Measurements from ENCODE around the gene CAPN12. TPM values are rescaled to one million over a fixed set of nuclear protein-coding genes. Genes with fewer than 3 reads are reported as not detected.

CAPN12 gene
- total and polyA plus RNA-seq, 2 of the 4 experiments (the other 2 are of a cell fraction) = 0.18 to 0.97 TPM

- Histone ChIP-seq H2BK20ac (ENCODE audit: low read depth, low read length) (no peak overlapping the region), H3K14ac (replicated peaks; ENCODE audit: low read depth, low read length) (no peak overlapping the region), H2AFZ (replicated peaks; ENCODE audit: low read length, poor library complexity) (peak overlapping the region; percentile 40), H3K79me1 (ENCODE audit: low read depth in 1 of 2, low read length in 2 of 2) (peaks cover 50 to 95% of the 10 kb centered on the region in 2 experiments), H3K23ac (ENCODE audit: low read depth, low read length) (peak overlapping the region; percentile 65; the same call in 1 of the 2 replicates), H3K9me1 (ENCODE audit: insufficient read depth, low read length) (peaks cover 27% of the 10 kb centered on the region), H2AK9ac (replicated peaks; ENCODE audit: low read depth, low read length, poor library complexity) (peak overlapping the region; percentile 42), H3K27me3 (ENCODE audit: control insufficient read depth, insufficient read depth, low read length) (no peaks in the 10 kb centered on the region), H3K56ac (ENCODE audit: extremely low read depth, insufficient read depth, low read length) (no peak overlapping the region), H2BK120ac (ENCODE audit: low read depth, low read length) (no peak overlapping the region), H3K4ac (ENCODE audit: low read depth, low read length) (peak overlapping the region; percentile 92), H4K20me1 (ENCODE audit: insufficient read depth, low read length) (peaks cover 43% of the 10 kb centered on the region), H3K36me3 (ENCODE audit: control insufficient read depth, insufficient read depth, low read length) (peaks cover 91% of the 10 kb centered on the region), H2BK5ac (ENCODE audit: low read depth, low read length, poor library complexity, severe bottlenecking) (peak overlapping the region; percentile 24), H2BK15ac (ENCODE audit: low read depth, low read length) (no peak overlapping the region), H3K4me3 (ENCODE audit: insufficient read depth, low read depth, low read length) (no peak overlapping the region), H4K91ac (ENCODE audit: insufficient read depth, low read depth, low read length) (no peak overlapping the region), H3K27ac (ENCODE audit: insufficient read depth, low read length) (peak overlapping the region; percentile 8; the same call in 1 of the 2 replicates), H3K18ac (ENCODE audit: low read depth, low read length) (no peak overlapping the region), H4K8ac (ENCODE audit: low read depth in 2 of 2, low read length in 2 of 2) (peak overlapping the region in 1 of 2 experiments; percentile 83; a peak in 1 of 4 replicates), H4K5ac (ENCODE audit: low read depth, low read length) (no peak overlapping the region), H3K4me2 (ENCODE audit: low read depth, low read length) (no peak overlapping the region), H3K9me3 (ENCODE audit: control insufficient read depth, insufficient read depth, low read length) (no peaks in the 10 kb centered on the region), H3K9ac (ENCODE audit: low read depth, low read length) (no peak overlapping the region), H2AK5ac (ENCODE audit: low read depth, low read length) (peak overlapping the region; percentile 98), H3K4me1 (ENCODE audit: control insufficient read depth, insufficient read depth, low read length) (peaks cover 45% of the 10 kb centered on the region)
- ATAC-seq (ENCODE audit: low read depth) (no peak), DNase-seq (no peak)
- in situ Hi-C loops (cut with MboI; ENCODE audit: low sequenced_read_pairs) = no loop called here
- CTCF ChIA-PET = no interaction called here
- WGBS, 2 experiments (ENCODE audit: extremely low coverage in 2 of 2, insufficient read length in 1 of 2) = 89% methylated on average over 20 of the region's 27 CpGs; no CpG with 5 or more reads in 1 of the 2 experiments
- dilution Hi-C loops (cut with HindIII; ENCODE audit: low sequenced_read_pairs, unreplicated experiment) = no loop called here
- intact Hi-C loops (cut with micrococcal nuclease) = loop anchor here (2.0 kb wide), 1 partner anchor 61 kb away; no protein-coding TSS in a partner anchor
- TF ChIP-seq BHLHE40 (IDR thresholded peaks at IDR 0.05; ENCODE audit: low read depth, low read length) (no peak), NFE2L2 (IDR thresholded peaks at IDR 0.05; ENCODE audit: low read depth, low read length) (no peak), USF2 (IDR thresholded peaks at IDR 0.05; ENCODE audit: low read depth, low read length) (no peak)
- BruUV-seq (replicated peaks) = no TSS peak
- POLR2A ChIA-PET (ENCODE audit: unreplicated experiment) = no interaction called here
These were observed 34.4 kb downstream of the CAPN12 start for GRCh38 chr19:38709671-38710415.

Data from IMR-90 (cell line).